ENCODE data around the gene CEND1. TPM values are rescaled to one million over a fixed set of nuclear protein-coding genes. Genes with fewer than 3 reads are reported as not detected.

The CEND1 gene
- total and polyA plus RNA-seq, 2 experiments from 2014 or later: not detected

DNA sequence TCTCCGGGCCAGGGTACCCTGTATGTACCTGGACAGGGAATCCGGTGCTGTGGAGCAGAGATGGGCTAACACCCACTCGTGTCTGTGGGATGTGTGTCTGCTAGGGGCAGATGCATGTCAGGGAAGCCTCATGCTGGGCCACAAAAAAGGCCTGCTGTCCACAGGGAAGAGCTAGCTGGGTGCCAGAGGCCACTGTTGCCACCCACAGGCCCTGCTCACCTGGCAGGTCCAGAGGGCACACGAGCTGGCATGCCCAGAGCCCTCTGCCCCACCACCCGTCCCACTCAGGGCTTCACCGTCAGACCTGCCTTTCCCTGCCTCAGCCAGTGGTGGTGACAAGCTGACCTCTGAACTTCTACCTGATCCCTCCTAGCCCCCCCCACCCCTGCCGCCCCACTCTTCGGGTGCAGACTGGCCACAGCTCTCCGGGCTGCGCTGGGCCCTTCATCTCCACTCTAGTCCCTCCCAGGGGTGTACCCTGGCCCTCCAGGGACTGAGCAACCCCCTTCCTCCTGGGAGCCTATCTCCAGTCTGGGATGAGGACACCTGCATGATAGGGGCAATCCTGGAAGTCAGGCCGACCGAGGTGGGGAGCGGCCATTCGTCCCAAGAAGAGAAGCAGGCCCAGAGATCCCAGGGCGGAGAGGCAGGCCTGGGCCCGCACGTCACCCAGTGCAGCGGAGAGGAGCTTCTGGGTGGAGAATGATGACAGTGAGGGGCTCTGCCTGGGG is 6.8 kb upstream of the CEND1 start:
- TF ChIP-seq EZH2 (IDR thresholded peaks at IDR 0.05; ENCODE audit: borderline replicate concordance) (no peak), CTCF (IDR thresholded peaks at IDR 0.05; ENCODE audit: poor library complexity) (no peak), EZH2phosphoT487 (IDR thresholded peaks at IDR 0.05; ENCODE audit: low read depth, severe bottlenecking, unreplicated experiment) (no peak)
- no peaks in the 10 kb centered on the region for H3K27me3 ChIP-seq
- no peaks in the 10 kb centered on the region for H3K36me3 ChIP-seq (replicated peaks; ENCODE audit: insufficient read depth, low read depth)
- peak overlapping the region; percentile 98 for H3K27ac ChIP-seq
- DNase-seq (ENCODE audit: low spot score): no peak
- no peak overlapping the region for H2AFZ ChIP-seq
- H3K4me3 ChIP-seq: peak overlapping the region; percentile 17
- no peaks in the 10 kb centered on the region for H3K9me2 ChIP-seq (replicated peaks; ENCODE audit: insufficient read depth)
- H3K4me1 ChIP-seq (ENCODE audit: insufficient read depth): peaks cover 23% of the 10 kb centered on the region
- H3K79me2 ChIP-seq: peaks cover 6% of the 10 kb centered on the region
- 35% methylated on average over 17 of the region's 18 CpGs for WGBS (ENCODE audit: low lambda C conversion rate, missing lambda C conversion rate)
- H4K20me1 ChIP-seq (ENCODE audit: insufficient read depth, poor library complexity, severe bottlenecking): no peaks in the 10 kb centered on the region
- no peaks in the 10 kb centered on the region for H3K9me3 ChIP-seq (ENCODE audit: low read depth)
- H3K4me2 ChIP-seq: peak overlapping the region; percentile 90

- Histone ChIP-seq H3K9me3 (ENCODE audit: low read depth) (no peaks in the 10 kb centered on the region), H3K9me2 (replicated peaks; ENCODE audit: insufficient read depth) (no peaks in the 10 kb centered on the region), H3K27ac (peak overlapping the region; percentile 98), H4K20me1 (ENCODE audit: insufficient read depth, poor library complexity, severe bottlenecking) (no peaks in the 10 kb centered on the region), H3K4me1 (ENCODE audit: insufficient read depth) (peaks cover 23% of the 10 kb centered on the region), H3K4me2 (peak overlapping the region; percentile 90), H3K36me3 (replicated peaks; ENCODE audit: insufficient read depth, low read depth) (no peaks in the 10 kb centered on the region), H3K27me3 (no peaks in the 10 kb centered on the region), H3K79me2 (peaks cover 6% of the 10 kb centered on the region), H3K4me3 (peak overlapping the region; percentile 20), H2AFZ (no peak overlapping the region)
- DNase-seq (ENCODE audit: low spot score): peak; percentile 83
- TF ChIP-seq CTCF (IDR thresholded peaks at IDR 0.05; ENCODE audit: poor library complexity): no peak
- TF ChIP-seq EZH2 (IDR thresholded peaks at IDR 0.05; ENCODE audit: borderline replicate concordance): no peak
- TF ChIP-seq EZH2phosphoT487 (IDR thresholded peaks at IDR 0.05; ENCODE audit: low read depth, severe bottlenecking, unreplicated experiment): no peak
- WGBS (ENCODE audit: low lambda C conversion rate, missing lambda C conversion rate): 27% methylated on average over 18 of the region's 26 CpGs
Observed at GRCh38 chr11:795634-796564, 6.0 kb upstream of the CEND1 start.

GRCh38 chr11:794766-795633 is 5.1 kb upstream of the CEND1 start:
- DNase-seq (ENCODE audit: low spot score): no peak
- 81% methylated on average over 27 of the region's 38 CpGs for WGBS (ENCODE audit: low lambda C conversion rate, missing lambda C conversion rate)

More at GRCh38 chr11:794766-795633, 5.1 kb upstream of the CEND1 start:
- Histone ChIP-seq H3K27me3 (no peaks in the 10 kb centered on the region), H3K27ac (peak overlapping the region; percentile 98), H3K9me3 (ENCODE audit: low read depth) (no peaks in the 10 kb centered on the region), H3K36me3 (replicated peaks; ENCODE audit: insufficient read depth, low read depth) (no peaks in the 10 kb centered on the region), H4K20me1 (ENCODE audit: insufficient read depth, poor library complexity, severe bottlenecking) (no peaks in the 10 kb centered on the region), H3K4me2 (peak overlapping the region; percentile 90), H3K4me3 (no peak overlapping the region), H3K4me1 (ENCODE audit: insufficient read depth) (peaks cover 23% of the 10 kb centered on the region), H2AFZ (no peak overlapping the region), H3K9me2 (replicated peaks; ENCODE audit: insufficient read depth) (no peaks in the 10 kb centered on the region), H3K79me2 (peaks cover 6% of the 10 kb centered on the region)
- TF ChIP-seq EZH2phosphoT487 (IDR thresholded peaks at IDR 0.05; ENCODE audit: low read depth, severe bottlenecking, unreplicated experiment): no peak
- no peak for TF ChIP-seq CTCF (IDR thresholded peaks at IDR 0.05; ENCODE audit: poor library complexity)
- TF ChIP-seq EZH2 (IDR thresholded peaks at IDR 0.05; ENCODE audit: borderline replicate concordance): no peak

All from hepatocyte (in vitro differentiated cells).